GM19395 (cell line): ENCODE results near the gene SGCA.

Source experiments
- ATAC-seq: cut with Tn5 transposase; IDR thresholded peaks from one replicate; pipeline ENCODE4 v1.9.1; 2021; ENCODE audit warnings: mild to moderate bottlenecking, moderate library complexity; ENCODE audit not compliant: unreplicated experiment

The SGCA gene

GRCh38 chr17:50220811-50221210 is 55.0 kb downstream of the SGCA start:
- no peak for ATAC-seq

- no peak for ATAC-seq
Measured at GRCh38 chr17:50221266-50221863, 55.6 kb downstream of the SGCA start.

- ATAC-seq, result no peak
Measured at GRCh38 chr17:50221864-50222545, 56.2 kb downstream of the SGCA start.

- no peak for ATAC-seq
Measured at GRCh38 chr17:50222922-50223321, 57.1 kb downstream of the SGCA start.
